Endodermal cell (in vitro differentiated cells): Measurements from ENCODE around the gene FSD1. TPM values are rescaled to one million over a fixed set of nuclear protein-coding genes. Genes with fewer than 3 reads are reported as not detected.

ENCODE experiments used
- DNase-seq: peaks from one replicate; pipeline ENCODE4 v3.0.0-alpha.2; 2017
- H3K27ac ChIP-seq: 2 replicates; pipeline ENCODE4 v1.5.1; 2013; ENCODE audit warnings: mild to moderate bottlenecking, low read depth, low read length, moderate library complexity
- H3K27me3 ChIP-seq: 2 replicates; pipeline ENCODE4 v1.6.1; 2013; ENCODE audit warnings: mild to moderate bottlenecking, low read length, moderate library complexity; ENCODE audit not compliant: insufficient read depth, control insufficient read depth, poor library complexity, severe bottlenecking
- H3K36me3 ChIP-seq: 2 replicates; pipeline ENCODE4 v1.7.0; 2013; ENCODE audit warnings: mild to moderate bottlenecking, low read length, moderate library complexity; ENCODE audit not compliant: control insufficient read depth, insufficient read depth
- H3K4me1 ChIP-seq: one replicate; pipeline ENCODE4 v1.7.0; 2013; ENCODE audit warnings: low read length; ENCODE audit not compliant: control insufficient read depth, insufficient read depth
- H3K4me3 ChIP-seq: 2 replicates; pipeline ENCODE4 v1.5.1; 2013; ENCODE audit warnings: mild to moderate bottlenecking, low read length, moderate library complexity
- H3K9ac ChIP-seq: 2 replicates; pipeline ENCODE4 v1.6.1; 2013; ENCODE audit warnings: mild to moderate bottlenecking, low read length, moderate library complexity; ENCODE audit not compliant: poor library complexity, severe bottlenecking; ENCODE audit errors: extremely low read depth
- H3K9me3 ChIP-seq: 2 replicates; pipeline ENCODE4 v1.6.1; 2013; ENCODE audit warnings: mild to moderate bottlenecking, low read length, moderate library complexity; ENCODE audit not compliant: control insufficient read depth
- H3K27ac Mint-ChIP-seq: 2 replicates; pipeline ENCODE4 v1.8.0; 2020; ENCODE audit warnings: mixed read lengths
- H3K27me3 Mint-ChIP-seq: 2 replicates; pipeline ENCODE4 v1.8.0; 2021; ENCODE audit warnings: mild to moderate bottlenecking, mixed read lengths; ENCODE audit not compliant: insufficient read depth
- H3K36me3 Mint-ChIP-seq: 2 replicates; pipeline ENCODE4 v1.8.0; 2020; ENCODE audit warnings: low read depth, mixed read lengths
- H3K4me1 Mint-ChIP-seq: 2 replicates; pipeline ENCODE4 v1.8.0; 2020; ENCODE audit warnings: mixed read lengths
- H3K4me3 Mint-ChIP-seq: 2 replicates; pipeline ENCODE4 v1.8.0; 2020; ENCODE audit warnings: mild to moderate bottlenecking, moderate library complexity, mixed read lengths
- H3K9me3 Mint-ChIP-seq: 2 replicates; pipeline ENCODE4 v1.8.0; 2020; ENCODE audit warnings: mild to moderate bottlenecking, mixed read lengths
- WGBS, 2 experiments: methylation state at CpG; one replicate each; pipeline versions ENCODE4 v1.1.5 to v1.1.7; 2013; ENCODE audit warnings: missing lambda C conversion rate in 2 of 2, mixed read lengths in 1 of 2; ENCODE audit not compliant: insufficient coverage in 1 of 2, insufficient read length in 1 of 2; 5-methylcytosine and 5-hydroxymethylcytosine counted together
- total RNA-seq, 2 donors: library from RNA; stranded (reverse); fragmentation: NEBNext Ultra II Directional in 1 of 2; extraction: Animal tissue kit (Norgen Biotek cat#: 25700) in 1 of 2; gene quantifications; 2 replicates in 1 of 2; 3 replicates in 1 of 2; pipeline ENCODE4 v1.2.1, GENCODE V29; 2021
- TF ChIP-seq, protein P1 (sequence below): fragments of 200-600 bp; sonication (generic); conservative IDR thresholded peaks from 2 replicates; pipeline ENCODE4 v1.5.0; 2021; ENCODE audit warnings: antibody characterized with exemption, mild to moderate bottlenecking

The FSD1 gene
- total RNA-seq, 2 donors from 2014 or later = 33.3 to 37.9 TPM

DNA sequence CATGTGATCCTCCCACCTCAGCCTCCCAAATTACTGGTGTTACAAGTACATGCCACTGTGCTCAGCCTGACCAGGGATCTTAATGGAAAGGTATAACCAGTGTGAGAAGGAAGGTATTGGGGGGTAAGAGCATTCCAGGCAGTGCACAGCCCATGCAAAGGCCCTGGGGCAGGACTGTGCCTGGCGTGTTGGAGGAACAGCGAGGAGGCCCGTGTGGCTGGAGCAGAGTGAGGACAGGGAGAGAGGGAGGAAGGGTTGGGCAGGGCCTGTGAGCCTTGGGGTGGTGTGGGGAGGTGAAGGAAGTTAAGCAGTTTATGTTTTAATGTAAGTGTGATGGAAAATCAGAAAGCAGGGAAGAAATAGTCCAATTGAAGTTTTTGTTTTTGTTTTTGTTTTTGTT lies 3.8 kb upstream of the FSD1 start:
- TF ChIP-seq, protein P1, sequence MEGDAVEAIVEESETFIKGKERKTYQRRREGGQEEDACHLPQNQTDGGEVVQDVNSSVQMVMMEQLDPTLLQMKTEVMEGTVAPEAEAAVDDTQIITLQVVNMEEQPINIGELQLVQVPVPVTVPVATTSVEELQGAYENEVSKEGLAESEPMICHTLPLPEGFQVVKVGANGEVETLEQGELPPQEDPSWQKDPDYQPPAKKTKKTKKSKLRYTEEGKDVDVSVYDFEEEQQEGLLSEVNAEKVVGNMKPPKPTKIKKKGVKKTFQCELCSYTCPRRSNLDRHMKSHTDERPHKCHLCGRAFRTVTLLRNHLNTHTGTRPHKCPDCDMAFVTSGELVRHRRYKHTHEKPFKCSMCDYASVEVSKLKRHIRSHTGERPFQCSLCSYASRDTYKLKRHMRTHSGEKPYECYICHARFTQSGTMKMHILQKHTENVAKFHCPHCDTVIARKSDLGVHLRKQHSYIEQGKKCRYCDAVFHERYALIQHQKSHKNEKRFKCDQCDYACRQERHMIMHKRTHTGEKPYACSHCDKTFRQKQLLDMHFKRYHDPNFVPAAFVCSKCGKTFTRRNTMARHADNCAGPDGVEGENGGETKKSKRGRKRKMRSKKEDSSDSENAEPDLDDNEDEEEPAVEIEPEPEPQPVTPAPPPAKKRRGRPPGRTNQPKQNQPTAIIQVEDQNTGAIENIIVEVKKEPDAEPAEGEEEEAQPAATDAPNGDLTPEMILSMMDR = no peak
- no peak overlapping the region for H3K27ac Mint-ChIP-seq
- no peak for DNase-seq
- Histone ChIP-seq H3K9me3 (no peaks in the 10 kb centered on the region), H3K4me1 (no peaks in the 10 kb centered on the region), H3K4me3 (no peak overlapping the region), H3K27me3 (no peaks in the 10 kb centered on the region), H3K9ac (no peak overlapping the region), H3K36me3 (no peaks in the 10 kb centered on the region), H3K27ac (no peak overlapping the region)
- no peak overlapping the region for H3K4me3 Mint-ChIP-seq
- H3K4me1 Mint-ChIP-seq = peaks cover 6% of the 10 kb centered on the region
- no peaks in the 10 kb centered on the region for H3K9me3 Mint-ChIP-seq
- H3K36me3 Mint-ChIP-seq = no peaks in the 10 kb centered on the region
- H3K27me3 Mint-ChIP-seq = no peaks in the 10 kb centered on the region
- WGBS, 2 experiments = 96% methylated on average over 3 of the region's 3 CpGs; no CpG with 5 or more reads in 1 of the 2 experiments

GRCh38 chr19:4301590-4302242 lies 2.7 kb upstream of the FSD1 start:
- no peak overlapping the region for H3K4me3 ChIP-seq
- H3K4me3 Mint-ChIP-seq = no peak overlapping the region
- H3K9me3 ChIP-seq = no peaks in the 10 kb centered on the region
- peak overlapping the region; percentile 12 for H3K27ac Mint-ChIP-seq
- peak overlapping the region; percentile 63 for H3K27ac ChIP-seq
- TF ChIP-seq, protein P1 = no peak
- H3K27me3 Mint-ChIP-seq = no peaks in the 10 kb centered on the region
- peaks cover 2% of the 10 kb centered on the region for H3K36me3 Mint-ChIP-seq
- no peaks in the 10 kb centered on the region for H3K9me3 Mint-ChIP-seq
- no peak overlapping the region for H3K9ac ChIP-seq
- no peaks in the 10 kb centered on the region for H3K4me1 ChIP-seq
- no peaks in the 10 kb centered on the region for H3K36me3 ChIP-seq
- H3K4me1 Mint-ChIP-seq = peaks cover 6% of the 10 kb centered on the region
- WGBS, 2 experiments = 59 to 77% methylated on average over 7 to 11 of the region's 13 CpGs
- no peaks in the 10 kb centered on the region for H3K27me3 ChIP-seq
- DNase-seq = no peak

- Histone ChIP-seq H3K36me3 (no peaks in the 10 kb centered on the region), H3K9ac (no peak within 1 kb of the TSS), H3K27ac (peak within 1 kb of the TSS; percentile 63), H3K4me1 (no peaks in the 10 kb centered on the region), H3K4me3 (no peak within 1 kb of the TSS), H3K27me3 (no peaks in the 10 kb centered on the region), H3K9me3 (no peaks in the 10 kb centered on the region)
- Mint-ChIP-seq H3K4me3 (no peak within 1 kb of the TSS), H3K4me1 (peaks cover 6% of the 10 kb centered on the region), H3K27ac (peak within 1 kb of the TSS; percentile 12), H3K27me3 (no peaks in the 10 kb centered on the region), H3K36me3 (peaks cover 6% of the 10 kb centered on the region), H3K9me3 (no peaks in the 10 kb centered on the region)
- no peak for DNase-seq
- 84 to 89% methylated on average over 6 to 8 of the region's 8 CpGs for WGBS, 2 experiments
- TF ChIP-seq, protein P1 = no peak
Observed at GRCh38 chr19:4302243-4302640, 2.2 kb upstream of the FSD1 start, which contains the start of gene TMIGD2. Gene TMIGD2, minus strand, starts transcription at chr19:4302389. Its CDS starts 4 bp downstream, at chr19:4302385.
